ENCODE measurements around the gene PTH1R.

The PTH1R gene

GRCh38 chr3:46933261-46933660, 55.7 kb downstream of the PTH1R start:
- no peaks in the 10 kb centered on the region for H3K27me3 Mint-ChIP-seq (ENCODE audit: low read depth)

DNA sequence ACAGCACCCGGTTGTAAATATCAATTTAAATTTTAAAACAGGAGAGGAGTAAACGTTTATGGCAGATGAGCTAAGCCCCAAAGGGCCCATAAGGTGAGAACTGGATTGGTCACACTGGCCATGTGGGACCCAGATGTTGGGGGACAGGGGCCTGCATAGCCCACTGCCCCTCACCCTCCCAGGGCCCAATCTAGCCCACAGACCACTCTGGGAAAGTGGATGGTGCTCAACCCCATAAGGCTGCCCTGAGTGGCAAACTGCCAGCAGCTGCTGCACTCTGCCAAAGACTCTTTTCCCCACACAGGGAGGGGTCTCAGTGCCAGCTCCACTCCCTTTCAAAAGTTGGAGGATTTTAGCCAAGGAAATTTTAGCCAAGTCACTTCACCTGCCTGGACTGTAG, 56.6 kb downstream of the PTH1R start:
- Mint-ChIP-seq H3K36me3 (ENCODE audit: low read depth) (peaks cover 18% of the 10 kb centered on the region), H3K27me3 (ENCODE audit: low read depth) (no peaks in the 10 kb centered on the region), H3K4me3 (no peak overlapping the region), H3K4me1 (ENCODE audit: low read depth) (peaks cover 40% of the 10 kb centered on the region), H3K27ac (no peak overlapping the region), H3K9me3 (peaks cover 4% of the 10 kb centered on the region)

More at GRCh38 chr3:46933261-46933660, 55.7 kb downstream of the PTH1R start:
- H3K4me3 Mint-ChIP-seq = no peak overlapping the region
- H3K9me3 Mint-ChIP-seq = peaks cover 12% of the 10 kb centered on the region
- no peak overlapping the region for H3K27ac Mint-ChIP-seq
- peaks cover 43% of the 10 kb centered on the region for H3K4me1 Mint-ChIP-seq (ENCODE audit: low read depth)
- H3K36me3 Mint-ChIP-seq (ENCODE audit: low read depth) = peaks cover 22% of the 10 kb centered on the region

GRCh38 chr3:46934498-46935167, 57.1 kb downstream of the PTH1R start:
- no peak overlapping the region for H3K27ac Mint-ChIP-seq
- H3K27me3 Mint-ChIP-seq (ENCODE audit: low read depth) = no peaks in the 10 kb centered on the region
- no peaks in the 10 kb centered on the region for H3K9me3 Mint-ChIP-seq
- peaks cover 15% of the 10 kb centered on the region for H3K36me3 Mint-ChIP-seq (ENCODE audit: low read depth)
- no peak overlapping the region for H3K4me3 Mint-ChIP-seq
- H3K4me1 Mint-ChIP-seq (ENCODE audit: low read depth) = peaks cover 36% of the 10 kb centered on the region

- peaks cover 18% of the 10 kb centered on the region for H3K36me3 Mint-ChIP-seq (ENCODE audit: low read depth)
- H3K27ac Mint-ChIP-seq = no peak overlapping the region
- no peaks in the 10 kb centered on the region for H3K27me3 Mint-ChIP-seq (ENCODE audit: low read depth)
- no peaks in the 10 kb centered on the region for H3K9me3 Mint-ChIP-seq
- peaks cover 35% of the 10 kb centered on the region for H3K4me1 Mint-ChIP-seq (ENCODE audit: low read depth)
- no peak overlapping the region for H3K4me3 Mint-ChIP-seq
Observed at GRCh38 chr3:46935168-46935858, 57.8 kb downstream of the PTH1R start.

DNA sequence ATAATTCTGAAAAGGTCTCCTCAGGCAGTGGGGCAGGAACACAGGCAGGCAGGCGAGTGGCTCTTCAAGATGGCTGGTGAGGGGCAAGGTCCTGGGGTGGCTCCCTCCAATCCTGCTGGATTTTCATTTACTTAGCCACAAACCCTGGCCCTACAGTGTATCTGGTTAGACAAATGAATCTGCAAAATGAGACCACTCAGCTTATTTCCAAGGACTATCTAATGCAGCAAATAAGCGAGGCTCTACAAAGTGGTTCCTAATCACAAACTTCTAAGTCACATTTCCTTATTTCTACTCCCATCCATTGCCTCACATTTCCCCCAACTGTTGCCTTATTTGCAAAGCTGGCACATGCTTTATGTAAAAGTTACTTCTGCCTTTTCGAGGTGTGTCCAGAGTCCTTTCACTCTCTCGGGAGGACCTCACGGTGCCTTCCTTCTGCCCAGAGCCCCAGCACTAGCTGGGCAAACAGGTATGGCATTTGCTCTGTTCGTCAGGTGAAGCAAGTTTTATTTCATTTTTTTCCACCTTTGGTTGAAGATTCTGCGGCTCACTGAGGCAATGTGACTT, 58.6 kb downstream of the PTH1R start:
- Mint-ChIP-seq H3K4me3 (no peak overlapping the region), H3K36me3 (ENCODE audit: low read depth) (peaks cover 16% of the 10 kb centered on the region), H3K4me1 (ENCODE audit: low read depth) (peaks cover 33% of the 10 kb centered on the region), H3K9me3 (no peaks in the 10 kb centered on the region), H3K27me3 (ENCODE audit: low read depth) (no peaks in the 10 kb centered on the region), H3K27ac (peak overlapping the region; percentile 12)

DNA sequence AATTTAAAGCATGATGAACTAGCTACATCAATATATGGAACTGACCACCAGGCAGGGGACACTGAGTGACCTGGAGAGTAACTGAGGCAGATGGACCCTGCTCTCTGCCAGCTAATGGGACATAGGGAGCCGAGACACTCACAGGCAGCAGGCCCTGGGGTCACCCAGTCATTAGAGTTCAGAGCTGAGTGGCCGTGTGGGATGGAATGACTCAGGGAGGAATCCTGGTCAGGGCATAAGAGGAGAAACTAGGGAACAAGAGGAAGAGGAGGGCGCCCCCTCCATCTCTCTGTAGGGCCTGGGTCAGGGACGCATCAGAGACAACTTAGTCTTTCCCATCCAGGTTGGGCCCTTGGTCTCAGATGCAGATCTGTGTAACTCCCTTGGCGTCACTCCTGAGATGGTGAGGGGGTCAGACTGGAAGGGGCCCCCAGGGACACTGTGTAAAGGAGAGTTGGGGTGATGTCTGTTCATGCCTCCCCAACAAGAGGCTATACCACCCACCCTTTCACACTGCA, 59.3 kb downstream of the PTH1R start:
- peaks cover 15% of the 10 kb centered on the region for H3K36me3 Mint-ChIP-seq (ENCODE audit: low read depth)
- peaks cover 27% of the 10 kb centered on the region for H3K4me1 Mint-ChIP-seq (ENCODE audit: low read depth)
- peak overlapping the region; percentile 31 for H3K27ac Mint-ChIP-seq
- H3K9me3 Mint-ChIP-seq = no peaks in the 10 kb centered on the region
- no peaks in the 10 kb centered on the region for H3K27me3 Mint-ChIP-seq (ENCODE audit: low read depth)
- H3K4me3 Mint-ChIP-seq = no peak overlapping the region

GRCh38 chr3:46938118-46938517, 60.6 kb downstream of the PTH1R start:
- H3K9me3 Mint-ChIP-seq = no peaks in the 10 kb centered on the region
- peaks cover 19% of the 10 kb centered on the region for H3K36me3 Mint-ChIP-seq (ENCODE audit: low read depth)
- H3K27ac Mint-ChIP-seq = no peak overlapping the region
- H3K27me3 Mint-ChIP-seq (ENCODE audit: low read depth) = no peaks in the 10 kb centered on the region
- peaks cover 26% of the 10 kb centered on the region for H3K4me1 Mint-ChIP-seq (ENCODE audit: low read depth)
- no peak overlapping the region for H3K4me3 Mint-ChIP-seq

GRCh38 chr3:46939578-46940445, 62.3 kb downstream of the PTH1R start:
- no peak overlapping the region for H3K4me3 Mint-ChIP-seq

DNA sequence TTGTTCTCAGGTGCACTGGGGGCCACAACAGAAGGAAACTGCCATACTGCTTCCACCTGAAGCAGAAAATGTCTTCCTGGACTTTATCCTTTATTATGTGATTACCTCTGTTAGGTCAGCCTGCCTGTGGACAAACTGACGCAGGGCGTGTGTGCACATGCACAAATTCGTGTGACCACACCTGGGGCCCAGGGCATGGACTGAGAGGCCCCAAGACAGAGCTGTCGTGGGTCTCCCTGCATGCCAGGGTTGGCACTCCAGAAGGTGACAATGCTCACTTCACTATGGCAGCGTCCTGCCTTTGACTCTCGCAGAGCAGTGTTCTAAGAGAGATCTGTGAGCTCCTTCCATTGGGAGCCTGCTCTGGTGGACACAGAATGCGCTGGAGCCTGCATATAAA, 64.6 kb downstream of the PTH1R start:
- Mint-ChIP-seq H3K36me3 (ENCODE audit: low read depth) (peaks cover 32% of the 10 kb centered on the region), H3K27me3 (ENCODE audit: low read depth) (no peaks in the 10 kb centered on the region), H3K27ac (no peak overlapping the region), H3K4me1 (ENCODE audit: low read depth) (peaks cover 55% of the 10 kb centered on the region), H3K4me3 (no peak overlapping the region), H3K9me3 (no peaks in the 10 kb centered on the region)

More at GRCh38 chr3:46939578-46940445, 62.3 kb downstream of the PTH1R start:
- Mint-ChIP-seq H3K27me3 (ENCODE audit: low read depth) (no peaks in the 10 kb centered on the region), H3K27ac (no peak overlapping the region), H3K9me3 (no peaks in the 10 kb centered on the region), H3K36me3 (ENCODE audit: low read depth) (peaks cover 22% of the 10 kb centered on the region), H3K4me1 (ENCODE audit: low read depth) (peaks cover 33% of the 10 kb centered on the region)

DNA sequence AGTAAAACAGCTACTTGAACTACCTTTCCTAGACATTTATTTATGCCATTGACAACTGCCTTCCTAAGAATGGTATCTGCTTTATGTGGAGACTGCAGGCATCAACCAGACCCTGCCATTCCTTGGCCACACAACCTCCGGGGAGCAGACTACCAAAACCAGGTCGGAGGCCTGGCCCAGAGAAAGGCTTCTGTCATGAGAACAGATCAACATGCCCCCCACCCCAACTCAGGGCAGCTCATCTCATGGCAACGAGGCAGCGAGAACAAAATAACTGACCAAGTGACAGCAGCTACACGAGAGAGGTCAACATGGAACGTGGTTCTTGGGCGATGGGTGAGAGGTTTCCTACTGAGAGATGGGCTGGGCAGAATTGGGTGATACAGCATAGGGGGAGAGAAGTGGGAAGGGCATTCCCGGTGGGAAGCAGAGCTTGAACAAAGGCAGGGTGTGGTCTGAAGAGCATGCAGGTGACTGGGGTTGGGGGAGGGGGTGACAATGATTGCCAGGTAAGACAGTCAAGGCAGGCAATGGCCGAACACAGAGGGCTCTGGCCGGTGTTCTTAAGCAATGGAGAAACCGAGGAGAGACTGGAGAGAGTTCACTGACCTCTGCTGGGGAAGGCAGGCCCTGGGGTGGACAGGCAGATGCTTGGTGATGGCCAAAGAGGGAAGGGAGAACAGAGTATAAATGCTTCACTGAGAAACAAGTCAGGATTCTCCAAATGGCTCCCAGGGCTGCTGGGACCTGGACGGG, 65.1 kb downstream of the PTH1R start:
- Mint-ChIP-seq H3K9me3 (no peaks in the 10 kb centered on the region), H3K27ac (no peak overlapping the region), H3K36me3 (ENCODE audit: low read depth) (peaks cover 37% of the 10 kb centered on the region), H3K27me3 (ENCODE audit: low read depth) (no peaks in the 10 kb centered on the region), H3K4me3 (no peak overlapping the region), H3K4me1 (ENCODE audit: low read depth) (peaks cover 60% of the 10 kb centered on the region)

DNA sequence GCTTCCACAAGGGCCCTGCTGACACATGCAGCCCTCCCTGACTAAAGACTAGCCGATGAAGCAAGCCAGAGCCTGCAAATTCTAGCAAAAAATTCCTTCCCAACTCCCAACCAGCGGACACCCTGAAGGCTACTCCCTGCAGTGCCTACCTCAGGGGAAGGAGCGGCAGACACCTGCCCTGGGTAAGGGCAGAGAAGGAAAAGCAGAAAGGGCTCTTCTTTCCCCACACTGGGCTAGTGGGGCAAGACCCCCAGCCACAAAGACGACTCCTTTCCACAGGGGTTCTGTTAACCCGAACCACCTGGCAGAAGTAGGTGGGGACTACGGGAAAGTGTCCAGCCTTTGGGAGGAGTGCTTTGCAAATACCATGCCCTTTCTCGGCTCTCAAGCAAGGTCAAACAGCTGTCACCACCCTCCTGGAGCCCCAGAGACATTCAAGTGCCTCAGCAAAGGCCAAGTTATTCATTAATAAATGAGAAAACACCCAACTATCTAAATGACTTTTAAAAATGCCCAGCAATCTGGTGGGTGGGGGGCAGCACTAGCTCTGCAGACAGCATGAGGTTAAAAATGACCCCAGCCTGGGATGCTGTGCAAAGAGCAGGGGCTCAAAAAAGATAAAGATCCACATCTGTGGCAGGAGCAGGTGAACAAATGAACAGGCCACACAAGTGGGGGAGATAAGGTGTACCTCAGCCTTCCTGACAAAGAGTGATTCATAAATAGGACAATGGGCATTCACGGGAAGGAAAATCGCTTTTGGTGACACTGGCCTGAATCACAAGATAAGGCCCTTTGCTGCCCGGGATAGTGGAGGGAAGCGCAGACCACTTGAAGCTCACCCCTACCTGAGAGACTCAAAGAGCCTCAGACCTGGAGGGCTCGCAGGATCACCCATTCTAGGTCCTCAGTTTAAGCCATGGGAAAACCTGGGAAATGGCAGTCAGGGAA, 66.0 kb downstream of the PTH1R start:
- Mint-ChIP-seq H3K27ac (peak overlapping the region; percentile 15), H3K27me3 (ENCODE audit: low read depth) (no peaks in the 10 kb centered on the region), H3K9me3 (no peaks in the 10 kb centered on the region), H3K36me3 (ENCODE audit: low read depth) (peaks cover 35% of the 10 kb centered on the region), H3K4me1 (ENCODE audit: low read depth) (peaks cover 64% of the 10 kb centered on the region), H3K4me3 (no peak overlapping the region)

DNA sequence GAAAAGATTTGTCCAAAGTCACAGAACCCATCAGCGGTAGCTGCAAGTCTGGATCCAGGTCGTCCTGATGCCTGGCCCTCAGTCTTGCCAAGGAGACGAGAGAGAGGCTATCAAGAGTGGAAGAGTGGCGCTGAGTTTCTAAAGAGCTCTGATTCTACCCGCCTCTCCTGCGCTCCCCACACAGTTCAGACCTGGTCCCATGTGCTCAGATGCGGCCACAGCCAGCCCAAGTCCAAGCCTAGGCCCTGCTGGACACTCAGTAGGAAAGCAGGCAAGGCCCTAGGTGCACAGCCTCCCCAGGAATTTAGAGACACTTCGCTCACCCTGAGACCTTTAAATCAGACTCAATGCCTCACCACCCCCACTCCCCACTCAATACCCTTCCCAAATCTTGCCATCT, 66.7 kb downstream of the PTH1R start:
- H3K27me3 Mint-ChIP-seq (ENCODE audit: low read depth) = no peaks in the 10 kb centered on the region
- H3K9me3 Mint-ChIP-seq = no peaks in the 10 kb centered on the region
- peaks cover 30% of the 10 kb centered on the region for H3K36me3 Mint-ChIP-seq (ENCODE audit: low read depth)
- H3K4me1 Mint-ChIP-seq (ENCODE audit: low read depth) = peaks cover 66% of the 10 kb centered on the region
- H3K4me3 Mint-ChIP-seq = no peak overlapping the region
- peak overlapping the region; percentile 68 for H3K27ac Mint-ChIP-seq

GRCh38 chr3:46946416-46946815, 68.9 kb downstream of the PTH1R start:
- Mint-ChIP-seq H3K4me3 (peak overlapping the region; percentile 2), H3K4me1 (ENCODE audit: low read depth) (peaks cover 75% of the 10 kb centered on the region), H3K36me3 (ENCODE audit: low read depth) (peaks cover 24% of the 10 kb centered on the region), H3K27me3 (ENCODE audit: low read depth) (no peaks in the 10 kb centered on the region), H3K9me3 (no peaks in the 10 kb centered on the region), H3K27ac (peak overlapping the region; percentile 80)
